ENCODE results near the gene ZNF346.
"Not testable (repeated sequence)": the region's sequence is repeated elsewhere in the genome, so short reads cannot be mapped to it uniquely, and the experiment has no call there.

Gene ZNF346

GRCh38 chr5:177044641-177045040, 22.1 kb downstream of the ZNF346 start:
- H3K27ac ChIP-seq = no peak overlapping the region
- no peak for TF ChIP-seq CTCF (conservative IDR thresholded peaks at IDR 0.05)

DNA sequence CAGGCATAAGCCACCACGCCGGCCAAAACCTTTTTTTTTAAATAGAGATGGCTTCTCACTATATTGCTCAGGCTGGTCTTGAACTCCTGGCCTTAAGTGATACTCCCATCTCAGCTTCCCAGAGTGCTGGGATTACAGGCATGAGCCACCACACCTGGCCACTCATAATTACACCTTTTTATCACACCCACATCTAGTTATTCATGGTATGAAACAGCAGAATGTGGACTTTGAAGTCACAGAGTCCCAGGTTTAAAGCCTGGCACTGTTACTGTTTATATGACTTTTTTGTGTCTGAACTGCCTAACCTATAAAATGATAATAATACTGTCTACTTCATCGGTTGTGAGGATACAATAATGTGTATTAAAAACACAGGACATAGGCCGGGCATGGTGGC, 23.1 kb downstream of the ZNF346 start:
- H3K27ac ChIP-seq = no peak overlapping the region
- no peak for TF ChIP-seq CTCF (conservative IDR thresholded peaks at IDR 0.05)

GRCh38 chr5:177048531-177048930, 26.0 kb downstream of the ZNF346 start:
- H3K27ac ChIP-seq = not testable (repeated sequence)

- no peak for TF ChIP-seq CTCF (conservative IDR thresholded peaks at IDR 0.05)
- H3K27ac ChIP-seq = no peak overlapping the region
These were observed 26.8 kb downstream of the ZNF346 start for GRCh38 chr5:177049285-177049684.

DNA sequence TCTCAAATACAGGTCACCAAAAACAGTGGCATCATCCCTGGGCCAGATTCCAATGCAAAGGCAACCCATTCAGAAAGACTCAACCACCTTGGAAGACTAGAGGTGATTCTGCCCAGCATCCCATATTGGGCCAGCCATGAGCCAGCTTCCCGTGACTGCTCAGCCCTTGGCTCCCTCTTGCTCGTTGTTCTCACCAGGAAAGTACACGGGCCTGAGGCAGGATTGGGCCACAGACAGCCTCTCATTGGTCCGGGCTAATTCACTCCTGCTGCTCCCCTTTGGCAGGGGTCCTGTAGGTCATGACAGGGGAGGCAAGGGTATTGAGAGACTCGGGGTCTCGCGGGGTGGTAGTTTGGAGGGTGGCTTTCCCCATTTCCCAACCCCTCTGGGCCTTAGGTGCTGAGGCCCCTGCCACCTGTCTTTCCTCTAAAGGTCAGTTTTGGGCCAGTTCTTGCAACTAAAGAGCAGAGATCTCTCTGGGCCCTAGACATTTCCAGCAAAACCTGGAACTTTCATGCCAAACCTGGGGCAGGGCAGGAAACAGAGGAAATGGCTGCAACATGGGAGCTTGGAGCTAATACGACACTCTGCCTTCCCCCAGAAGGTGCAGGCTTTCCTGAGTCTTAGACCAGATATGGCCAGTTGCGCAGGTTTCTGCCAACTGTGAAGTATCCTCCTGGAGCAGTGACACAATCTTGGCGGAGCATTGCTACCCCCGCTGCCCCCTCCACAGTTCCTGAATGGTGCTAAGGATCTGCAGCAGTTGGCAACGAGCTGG, 42.2 kb downstream of the ZNF346 start:
- no peak for TF ChIP-seq CTCF (conservative IDR thresholded peaks at IDR 0.05)
- H3K27ac ChIP-seq = no peak overlapping the region

- H3K27ac ChIP-seq = no peak overlapping the region
These were observed 43.0 kb downstream of the ZNF346 start for GRCh38 chr5:177065491-177065890.

DNA sequence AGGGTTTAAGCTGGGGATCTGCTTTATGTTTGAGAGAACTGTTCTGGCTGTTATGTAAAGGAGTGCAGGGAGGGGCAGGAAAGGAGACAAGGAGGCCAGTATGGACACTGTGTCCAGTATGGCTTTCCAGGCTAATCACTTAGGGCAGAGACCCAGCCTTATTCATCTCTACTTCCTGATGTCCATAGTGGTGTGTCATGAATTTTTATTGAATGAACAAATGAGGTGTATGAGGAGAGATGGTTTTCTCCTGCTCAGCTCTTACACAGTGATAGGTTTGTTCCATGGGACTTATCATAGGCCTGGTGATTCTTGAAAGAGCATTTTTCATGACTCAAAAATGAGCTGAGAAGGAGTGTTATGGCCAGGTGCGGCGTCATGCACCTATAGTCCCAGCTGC, 43.7 kb downstream of the ZNF346 start:
- TF ChIP-seq CTCF (conservative IDR thresholded peaks at IDR 0.05) = no peak
- no peak overlapping the region for H3K27ac ChIP-seq

More at GRCh38 chr5:177065491-177065890, 43.0 kb downstream of the ZNF346 start:
- no peak for TF ChIP-seq CTCF (conservative IDR thresholded peaks at IDR 0.05)

GRCh38 chr5:177067503-177067902, 45.0 kb downstream of the ZNF346 start:
- H3K27ac ChIP-seq = no peak overlapping the region
- no peak for TF ChIP-seq CTCF (conservative IDR thresholded peaks at IDR 0.05)

Data from VCaP (cell line).